HEK293 (cell line): ENCODE measurements around the gene MAML3.

Experiments
- CTCF ChIA-PET: fragments of 350-600 bp; formaldehyde crosslinking; extraction: SDS; loops from one replicate; lab custom pipeline; 2021; ENCODE audit warnings: antibody characterized with exemption; lab: Yijun Ruan, JAX
- POLR2A ChIA-PET: fragments of 300-600 bp; formaldehyde crosslinking; extraction: SDS; loops from one replicate; lab custom pipeline; 2020; ENCODE audit warnings: antibody characterized with exemption, inconsistent platforms; lab: Yijun Ruan, JAX
- H3K27ac ChIP-seq: fragments of 200-500 bp; sonication (Bioruptor generic); 2 replicates; pipeline ENCODE4 v1.5.1; 2014; ENCODE audit warnings: low read depth, low read length, control low read depth, inconsistent platforms; ENCODE audit errors: extremely low read depth
- H3K36me3 ChIP-seq, 2 experiments: fragments of 200-500 bp in 1 of 2; sonication (Bioruptor generic) in 1 of 2; 1 replicate in 1 of 2; 2 replicates in 1 of 2; pipeline ENCODE4 v1.5.1; 2014 to 2017; ENCODE audit warnings: inconsistent platforms in 2 of 2, low read length in 2 of 2; ENCODE audit not compliant: control insufficient read depth in 2 of 2, insufficient read depth in 1 of 2
- H3K4me1 ChIP-seq: fragments of 200-500 bp; sonication (Bioruptor generic); 2 replicates; pipeline ENCODE4 v1.5.1; 2014; ENCODE audit warnings: mild to moderate bottlenecking, low read length, inconsistent platforms; ENCODE audit not compliant: control insufficient read depth, insufficient read depth
- H3K4me3 ChIP-seq: 2 replicates; pipeline ENCODE4 v1.5.1; 2011; ENCODE audit warnings: low read depth, mild to moderate bottlenecking, control low read depth, low read length, moderate library complexity
- H3K9me3 ChIP-seq: fragments of 200-500 bp; sonication (Bioruptor generic); 2 replicates; pipeline ENCODE4 v1.5.1; 2014; ENCODE audit warnings: low read depth, low read length, inconsistent platforms; ENCODE audit not compliant: control insufficient read depth, insufficient read depth
- GLIS2 ChIP-seq: fragments of 450-650 bp; formaldehyde crosslinking; IDR thresholded peaks from 2 replicates; pipeline ENCODE4 v1.5.1; 2016; ENCODE audit warnings: missing biosample characterization, missing genetic modification characterization
- OSR2 ChIP-seq: fragments of 450-650 bp; formaldehyde crosslinking; IDR thresholded peaks from 2 replicates; pipeline ENCODE4 v1.5.1; 2016; ENCODE audit warnings: missing biosample characterization, missing genetic modification characterization
- SCRT2 ChIP-seq: fragments of 450-650 bp; formaldehyde crosslinking; IDR thresholded peaks from 2 replicates; pipeline ENCODE4 v1.5.1; 2016; ENCODE audit warnings: missing biosample characterization, missing genetic modification characterization
- TSHZ1 ChIP-seq: fragments of 450-650 bp; formaldehyde crosslinking; IDR thresholded peaks from 2 replicates; pipeline ENCODE4 v1.5.1; 2016; ENCODE audit warnings: missing biosample characterization, missing genetic modification characterization, borderline replicate concordance
- YY1 ChIP-seq: fragments of 450-650 bp; formaldehyde crosslinking; IDR thresholded peaks from 2 replicates; pipeline ENCODE4 v1.5.1; 2018; ENCODE audit warnings: missing biosample characterization, missing genetic modification characterization
- ZBTB10 ChIP-seq: fragments of 450-650 bp; formaldehyde crosslinking; IDR thresholded peaks from 2 replicates; pipeline ENCODE4 v1.5.1; 2016; ENCODE audit warnings: missing biosample characterization, missing genetic modification characterization
- ZNF121 ChIP-seq: fragments of 450-650 bp; formaldehyde crosslinking; IDR thresholded peaks from 2 replicates; pipeline ENCODE4 v1.5.1; 2016; ENCODE audit warnings: missing biosample characterization, missing genetic modification characterization
- ZNF214 ChIP-seq: fragments of 450-650 bp; formaldehyde crosslinking; IDR thresholded peaks from 2 replicates; pipeline ENCODE4 v1.5.1; 2017; ENCODE audit warnings: missing biosample characterization, mild to moderate bottlenecking, missing genetic modification characterization, borderline replicate concordance
- ZNF362 ChIP-seq: fragments of 450-650 bp; formaldehyde crosslinking; IDR thresholded peaks from 2 replicates; pipeline ENCODE4 v1.5.1; 2016; ENCODE audit warnings: missing biosample characterization, missing genetic modification characterization
- ZNF37A ChIP-seq: fragments of 450-650 bp; IDR thresholded peaks from 2 replicates; pipeline ENCODE4 v1.5.1; 2018; ENCODE audit warnings: missing biosample characterization, missing genetic modification characterization
- ZNF548 ChIP-seq: fragments of 450-650 bp; formaldehyde crosslinking; IDR thresholded peaks from 2 replicates; pipeline ENCODE4 v1.5.1; 2016; ENCODE audit warnings: missing biosample characterization, missing genetic modification characterization
- ZNF555 ChIP-seq: fragments of 450-650 bp; formaldehyde crosslinking; conservative IDR thresholded peaks from 2 replicates; pipeline ENCODE4 v1.5.1; 2017; ENCODE audit warnings: missing biosample characterization, mild to moderate bottlenecking, missing genetic modification characterization, inconsistent platforms
- ZNF621 ChIP-seq: fragments of 450-650 bp; formaldehyde crosslinking; IDR thresholded peaks from 2 replicates; pipeline ENCODE4 v1.5.1; 2017; ENCODE audit warnings: missing biosample characterization, missing genetic modification characterization
- ZNF664 ChIP-seq: fragments of 450-650 bp; formaldehyde crosslinking; IDR thresholded peaks from 2 replicates; pipeline ENCODE4 v1.5.1; 2016; ENCODE audit warnings: missing biosample characterization, missing genetic modification characterization
- ZNF843 ChIP-seq: fragments of 450-650 bp; formaldehyde crosslinking; IDR thresholded peaks from 2 replicates; pipeline ENCODE4 v1.5.1; 2016; ENCODE audit warnings: missing biosample characterization, missing genetic modification characterization
- ZSCAN23 ChIP-seq: fragments of 450-650 bp; formaldehyde crosslinking; IDR thresholded peaks from 2 replicates; pipeline ENCODE4 v1.5.1; 2016; ENCODE audit warnings: missing biosample characterization, missing genetic modification characterization

MAML3 gene

GRCh38 chr4:139984471-139984870 is 169.5 kb downstream of the MAML3 start:
- CTCF ChIA-PET, result no interaction called here
- Histone ChIP-seq H3K27ac (no peak overlapping the region), H3K36me3 (no peaks in the 10 kb centered on the region), H3K4me1 (no peaks in the 10 kb centered on the region), H3K9me3 (no peaks in the 10 kb centered on the region), H3K4me3 (no peak overlapping the region)
- no peak for TF ChIP-seq ZNF121
- no peak for TF ChIP-seq ZNF214
- TF ChIP-seq ZNF555 (tag by site-specific recombination), result no peak
- no peak for TF ChIP-seq ZNF843 (tag by site-specific recombination)
- TF ChIP-seq ZNF362 (tag by site-specific recombination), result no peak
- TF ChIP-seq ZSCAN23 (tag by site-specific recombination), result no peak
- TF ChIP-seq ZNF548 (tag by site-specific recombination), result no peak
- TF ChIP-seq ZBTB10 (tag by site-specific recombination), result no peak
- no peak for TF ChIP-seq ZNF664
- TF ChIP-seq YY1 (tag by site-specific recombination), result no peak
- no peak for TF ChIP-seq OSR2 (tag by site-specific recombination)
- TF ChIP-seq TSHZ1, result no peak
- no peak for TF ChIP-seq GLIS2
- POLR2A ChIA-PET, result no interaction called here

GRCh38 chr4:139978692-139979091 is 175.3 kb downstream of the MAML3 start:
- Histone ChIP-seq H3K27ac (no peak overlapping the region), H3K36me3 (no peaks in the 10 kb centered on the region), H3K9me3 (no peaks in the 10 kb centered on the region), H3K4me3 (no peak overlapping the region), H3K4me1 (no peaks in the 10 kb centered on the region)
- POLR2A ChIA-PET, result no interaction called here
- TF ChIP-seq ZNF621 (tag by site-specific recombination), result no peak
- CTCF ChIA-PET, result no interaction called here

- H3K9me3 ChIP-seq, result no peaks in the 10 kb centered on the region
- CTCF ChIA-PET, result interaction anchor here (0.7 kb wide), 1 partner anchor 74 kb away, joined by 3 read pairs; no protein-coding TSS in a partner anchor
- H3K4me1 ChIP-seq, result no peaks in the 10 kb centered on the region
- no peak overlapping the region for H3K27ac ChIP-seq
- H3K36me3 ChIP-seq, result no peaks in the 10 kb centered on the region
- H3K4me3 ChIP-seq, result no peak overlapping the region
- POLR2A ChIA-PET, result no interaction called here
- peak; percentile 52 for TF ChIP-seq SCRT2
- no peak for TF ChIP-seq ZNF37A
Measured at GRCh38 chr4:139977838-139978609, 176.0 kb downstream of the MAML3 start.
